Uterus (tissue), 2 donors: Measurements from ENCODE around the gene RINL.

Experiments used
- CTCF ChIP-seq, 4 experiments: fragments of 200-600 bp in 2 of 4; fragments of 450-650 bp in 2 of 4; sonication (generic) in 2 of 4; IDR thresholded peaks; one replicate each; pipeline ENCODE4 v1.5.1; 2016 to 2019; ENCODE audit warnings: antibody characterized with exemption in 4 of 4, mild to moderate bottlenecking in 2 of 4, moderate library complexity in 1 of 4
- POLR2A ChIP-seq, 2 donors: fragments of 450-650 bp; IDR thresholded peaks; one replicate each; pipeline ENCODE4 v1.6.1; 2016; ENCODE audit warnings: antibody characterized with exemption in 2 of 2, mild to moderate bottlenecking in 1 of 2, moderate library complexity in 1 of 2

- TF ChIP-seq POLR2A (IDR thresholded peaks at IDR 0.05) (no peak), CTCF (IDR thresholded peaks at IDR 0.05) (no peak)
These were observed 41.0 kb downstream of the RINL start for GRCh38 chr19:38836983-38837626.
